Measurements from ENCODE around the gene MIS18BP1. TPM values are rescaled to one million over a fixed set of nuclear protein-coding genes. Genes with fewer than 3 reads are reported as not detected.

Gene MIS18BP1
- total RNA-seq (2022; extraction: Qiagen RNA extraction) = 17.8 to 30.1 TPM (median 21.1 TPM) in 5 replicates

DNA sequence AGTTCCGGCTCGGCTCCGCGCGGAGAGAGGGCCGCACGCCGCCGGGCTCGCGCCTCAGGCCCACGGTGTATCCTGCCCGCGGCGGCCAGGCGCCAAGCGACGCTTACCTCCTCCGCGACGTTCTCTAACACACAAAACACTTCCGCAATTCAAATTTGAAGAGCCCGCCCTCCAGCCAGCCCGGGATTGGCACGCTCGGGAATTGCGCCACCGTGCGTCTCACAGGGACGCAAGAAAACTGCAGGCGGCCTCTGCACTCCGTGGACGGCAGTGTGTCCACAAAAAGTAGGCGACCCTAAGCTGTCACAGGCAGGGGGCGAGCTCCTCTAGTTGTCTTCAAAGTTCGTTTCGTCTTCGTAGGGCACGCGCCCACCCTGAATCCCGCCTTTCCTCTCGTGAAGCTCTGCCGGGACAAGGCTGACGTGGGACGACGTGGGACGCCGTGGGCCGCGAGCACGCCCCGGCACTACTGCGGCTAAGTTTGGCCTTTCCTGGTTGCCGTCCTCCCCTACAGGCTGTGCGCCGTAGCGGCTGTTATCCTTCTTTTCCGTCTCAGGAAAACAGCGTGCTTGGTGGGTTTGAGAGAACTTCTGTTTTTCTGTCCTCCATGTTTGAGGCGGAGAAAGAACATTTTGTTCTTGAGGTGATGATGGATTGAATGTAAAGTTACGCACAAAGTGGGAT, at the start of gene MIS18BP1:
MIS18BP1 (minus strand) TSS at position 133 of the 684 bp plus-strand sequence. CDS start 5,916 bp downstream, outside the sequence.

Other genes with a start within 250 kb of the MIS18BP1 start
- 18.9 to 23.3 TPM (median 20.6 TPM) in 5 replicates for gene PRPF39, start 169.1 kb downstream of the MIS18BP1 start, total RNA-seq (2022; extraction: Qiagen RNA extraction)
- 111 to 149 TPM (median 113 TPM) in 5 replicates for gene FKBP3, start 118.7 kb downstream of the MIS18BP1 start, total RNA-seq (2022; extraction: Qiagen RNA extraction)
- gene FANCM, start 117.3 kb downstream of the MIS18BP1 start, total RNA-seq (2022; extraction: Qiagen RNA extraction) = 5.5 to 6.4 TPM (median 5.5 TPM) in 5 replicates

Data from A549 treated with CORT108297 at 1 μM for 4 hours (cell line).